Smooth muscle cell of the pulmonary artery (primary cell): Measurements from ENCODE around the gene MARCKS. TPM values are rescaled to one million over a fixed set of nuclear protein-coding genes. Genes with fewer than 3 reads are reported as not detected.

Source experiments
- total RNA-seq: library from RNA; depleted of rRNA; stranded (reverse); fragments of >200 nt; gene quantifications from 2 replicates; pipeline ENCODE4 v1.2.3, GENCODE V29; 2014

The MARCKS gene, protein sequence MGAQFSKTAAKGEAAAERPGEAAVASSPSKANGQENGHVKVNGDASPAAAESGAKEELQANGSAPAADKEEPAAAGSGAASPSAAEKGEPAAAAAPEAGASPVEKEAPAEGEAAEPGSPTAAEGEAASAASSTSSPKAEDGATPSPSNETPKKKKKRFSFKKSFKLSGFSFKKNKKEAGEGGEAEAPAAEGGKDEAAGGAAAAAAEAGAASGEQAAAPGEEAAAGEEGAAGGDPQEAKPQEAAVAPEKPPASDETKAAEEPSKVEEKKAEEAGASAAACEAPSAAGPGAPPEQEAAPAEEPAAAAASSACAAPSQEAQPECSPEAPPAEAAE
- 101 and 155 TPM in 2 replicates for total RNA-seq

DNA sequence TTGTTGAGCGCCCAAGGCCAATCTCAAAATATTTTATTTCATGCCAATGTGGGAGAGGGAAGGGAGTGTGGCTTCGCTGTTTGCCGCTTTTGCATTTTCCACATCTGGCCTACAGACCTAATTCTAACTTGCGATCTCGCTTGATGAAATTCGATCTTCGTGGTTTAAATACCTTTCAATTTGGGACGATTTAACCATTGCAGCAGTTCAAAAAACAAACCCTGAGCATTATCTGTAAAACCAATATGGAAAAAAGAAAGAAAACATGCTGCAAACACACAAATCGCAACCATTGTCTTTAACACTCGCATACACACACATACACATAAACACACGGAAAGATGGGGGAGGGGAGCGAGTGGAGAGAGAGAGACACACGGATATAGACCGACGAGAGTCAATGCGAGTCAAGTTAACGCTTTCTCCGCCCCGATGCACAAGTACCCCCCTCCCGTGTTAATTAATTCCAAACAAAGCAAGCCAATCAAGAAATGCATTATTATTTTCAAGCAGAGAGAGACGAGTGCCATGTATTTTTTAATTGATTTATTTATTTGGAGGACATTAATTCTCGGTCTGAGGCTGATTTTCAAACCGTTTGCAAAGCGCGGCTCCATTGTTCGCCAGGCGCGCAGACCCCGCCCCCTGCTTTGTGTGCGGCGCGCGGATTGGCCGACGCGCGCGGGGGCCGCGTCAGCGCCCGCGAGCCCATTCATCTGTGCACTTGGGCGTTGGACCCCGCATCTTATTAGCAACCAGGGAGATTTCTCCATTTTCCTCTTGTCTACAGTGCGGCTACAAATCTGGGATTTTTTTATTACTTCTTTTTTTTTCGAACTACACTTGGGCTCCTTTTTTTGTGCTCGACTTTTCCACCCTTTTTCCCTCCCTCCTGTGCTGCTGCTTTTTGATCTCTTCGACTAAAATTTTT, at the start of gene MARCKS:
Gene MARCKS, plus strand, starts transcription at position 721 of the 931 bp plus-strand sequence. CDS start 401 bp downstream, outside the sequence.

Other genes with a start within 250 kb of the MARCKS start
- gene HDAC2, start 113.8 kb downstream of the MARCKS start, total RNA-seq: 86.7 and 113 TPM in 2 replicates